Nephron progenitor cell (in vitro differentiated cells): ENCODE measurements around the gene TMEM41A.

Experiments
- DNase-seq: peaks from one replicate; pipeline ENCODE4 v3.0.0; 2021
- H3K27ac Mint-ChIP-seq: 2 replicates; pipeline ENCODE4 v1.8.0; 2021; ENCODE audit warnings: mild to moderate bottlenecking, moderate library complexity, mixed read lengths
- H3K27me3 Mint-ChIP-seq: 2 replicates; pipeline ENCODE4 v1.8.0; 2021; ENCODE audit warnings: mild to moderate bottlenecking, low read depth, mixed read lengths; ENCODE audit not compliant: poor library complexity
- H3K36me3 Mint-ChIP-seq: 2 replicates; pipeline ENCODE4 v1.8.0; 2021; ENCODE audit warnings: low read depth, mixed read lengths
- H3K4me1 Mint-ChIP-seq: 2 replicates; pipeline ENCODE4 v1.8.0; 2021; ENCODE audit warnings: mixed read lengths
- H3K4me3 Mint-ChIP-seq: 2 replicates; pipeline ENCODE4 v1.8.0; 2021; ENCODE audit warnings: mild to moderate bottlenecking, moderate library complexity, mixed read lengths
- H3K9me3 Mint-ChIP-seq: 2 replicates; pipeline ENCODE4 v1.8.0; 2021; ENCODE audit warnings: mild to moderate bottlenecking, moderate library complexity, mixed read lengths
- CTCF ChIP-seq: fragments of 200-600 bp; sonication (generic); IDR thresholded peaks from 2 replicates; pipeline ENCODE4 v1.5.0; 2021; ENCODE audit warnings: antibody characterized with exemption

TMEM41A gene

GRCh38 chr3:185532901-185533300 lies 34.1 kb upstream of the TMEM41A start:
- H3K27ac Mint-ChIP-seq: no peak overlapping the region
- H3K4me1 Mint-ChIP-seq: peaks cover 7% of the 10 kb centered on the region

DNA sequence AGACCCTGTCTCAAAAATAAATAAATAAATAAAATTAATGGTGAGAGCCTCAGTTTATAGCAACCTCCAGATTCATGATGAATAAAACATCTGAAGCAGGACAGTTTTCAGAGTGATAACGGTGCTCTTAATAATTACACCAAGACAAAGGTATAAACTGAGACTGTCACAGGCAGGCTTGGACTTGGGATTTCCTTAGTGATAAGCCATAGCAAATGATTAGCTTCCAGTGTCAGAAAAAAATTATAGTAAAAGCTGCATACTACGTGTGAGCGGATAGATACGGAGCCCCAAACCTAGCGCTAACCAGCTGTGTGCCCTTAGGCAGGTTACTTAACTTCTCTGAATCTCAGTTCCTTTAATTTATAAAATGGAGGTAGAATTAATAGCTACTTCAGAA lies 32.0 kb upstream of the TMEM41A start:
- peaks cover 20% of the 10 kb centered on the region for H3K27me3 Mint-ChIP-seq
- H3K27ac Mint-ChIP-seq: no peak overlapping the region
- no peak for DNase-seq
- no peak overlapping the region for H3K4me3 Mint-ChIP-seq
- TF ChIP-seq CTCF: no peak
- H3K9me3 Mint-ChIP-seq: no peaks in the 10 kb centered on the region
- H3K36me3 Mint-ChIP-seq: no peaks in the 10 kb centered on the region
- no peaks in the 10 kb centered on the region for H3K4me1 Mint-ChIP-seq

More at GRCh38 chr3:185532901-185533300, 34.1 kb upstream of the TMEM41A start:
- Mint-ChIP-seq H3K4me3 (no peak overlapping the region), H3K36me3 (no peaks in the 10 kb centered on the region), H3K9me3 (no peaks in the 10 kb centered on the region), H3K27me3 (peaks cover 16% of the 10 kb centered on the region)
- TF ChIP-seq CTCF: no peak
- DNase-seq: no peak

DNA sequence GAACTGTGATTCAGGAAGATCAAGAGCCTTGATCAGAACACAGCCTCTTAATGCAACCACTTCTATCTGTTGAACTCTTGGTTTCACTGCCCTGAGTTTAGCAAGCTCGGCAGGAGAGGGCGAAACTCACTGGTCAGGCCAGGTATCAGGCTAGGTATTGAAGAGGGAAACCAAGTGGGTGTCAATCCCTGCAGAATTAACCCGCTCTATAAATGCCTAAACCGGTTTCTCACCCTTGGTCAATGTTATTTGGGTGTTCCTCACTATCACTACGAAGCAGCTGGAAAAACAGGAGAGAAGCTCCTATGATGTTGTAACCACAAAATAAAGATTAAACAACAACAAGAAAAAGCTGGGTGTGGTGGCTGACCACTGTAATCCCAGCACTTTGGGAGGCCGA lies 29.7 kb upstream of the TMEM41A start:
- Mint-ChIP-seq H3K9me3 (no peaks in the 10 kb centered on the region), H3K4me3 (no peak overlapping the region), H3K4me1 (no peaks in the 10 kb centered on the region), H3K36me3 (no peaks in the 10 kb centered on the region), H3K27me3 (peaks cover 22% of the 10 kb centered on the region), H3K27ac (no peak overlapping the region)
- TF ChIP-seq CTCF: no peak
- no peak for DNase-seq

DNA sequence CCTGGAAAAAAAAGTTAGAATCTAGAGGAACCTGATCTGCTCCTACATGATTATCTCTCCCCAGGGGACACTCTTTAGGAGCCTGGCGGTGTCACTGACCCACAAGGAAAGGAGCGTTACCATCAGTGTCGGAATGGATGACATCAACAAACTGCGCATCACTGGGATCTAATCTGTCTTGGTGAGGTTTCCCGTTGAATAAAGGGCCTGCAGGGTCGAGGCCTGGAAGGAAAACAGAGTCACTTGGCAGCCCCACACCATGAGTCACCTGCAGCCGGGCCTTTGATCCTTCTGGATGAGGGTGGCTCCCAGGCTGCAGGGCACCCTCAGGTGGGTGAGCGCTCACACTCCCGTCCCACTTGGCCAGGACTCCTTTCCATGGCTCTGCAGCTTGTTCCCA lies 28.5 kb upstream of the TMEM41A start:
- no peak for TF ChIP-seq CTCF
- Mint-ChIP-seq H3K4me1 (no peaks in the 10 kb centered on the region), H3K27ac (no peak overlapping the region), H3K4me3 (no peak overlapping the region), H3K27me3 (peaks cover 24% of the 10 kb centered on the region), H3K9me3 (no peaks in the 10 kb centered on the region), H3K36me3 (no peaks in the 10 kb centered on the region)
- DNase-seq: no peak

DNA sequence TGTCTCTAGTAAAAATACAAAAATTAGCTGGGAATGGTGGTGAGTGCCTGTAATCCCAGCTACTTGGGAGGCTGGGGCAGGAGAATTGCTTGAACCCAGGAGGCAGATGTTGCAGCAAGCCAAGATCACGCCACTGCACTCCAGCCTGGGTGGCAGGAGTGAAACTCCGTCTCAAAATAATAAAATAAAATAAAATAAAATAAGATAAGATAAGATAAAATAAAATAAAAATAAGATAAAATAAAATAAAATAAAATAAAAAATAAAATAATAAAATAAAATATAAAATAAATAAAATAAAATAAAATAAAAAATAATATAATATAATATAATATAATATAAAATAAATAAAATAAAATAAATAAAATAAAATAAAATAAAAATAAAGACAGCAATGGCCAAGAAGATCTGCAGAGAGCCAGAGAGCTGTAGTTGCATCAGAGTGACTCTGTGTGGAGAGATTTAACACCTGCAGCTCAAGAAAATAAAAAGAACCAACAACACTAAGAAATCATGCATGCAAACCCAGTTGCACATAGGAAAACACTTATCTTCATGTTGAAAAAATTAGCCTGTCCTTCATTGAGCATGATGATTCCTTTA lies 27.6 kb upstream of the TMEM41A start:
- Mint-ChIP-seq H3K36me3 (no peaks in the 10 kb centered on the region), H3K9me3 (no peaks in the 10 kb centered on the region), H3K4me1 (no peaks in the 10 kb centered on the region), H3K27me3 (peaks cover 33% of the 10 kb centered on the region), H3K4me3 (no peak overlapping the region), H3K27ac (no peak overlapping the region)
- DNase-seq: no peak
- TF ChIP-seq CTCF: no peak

DNA sequence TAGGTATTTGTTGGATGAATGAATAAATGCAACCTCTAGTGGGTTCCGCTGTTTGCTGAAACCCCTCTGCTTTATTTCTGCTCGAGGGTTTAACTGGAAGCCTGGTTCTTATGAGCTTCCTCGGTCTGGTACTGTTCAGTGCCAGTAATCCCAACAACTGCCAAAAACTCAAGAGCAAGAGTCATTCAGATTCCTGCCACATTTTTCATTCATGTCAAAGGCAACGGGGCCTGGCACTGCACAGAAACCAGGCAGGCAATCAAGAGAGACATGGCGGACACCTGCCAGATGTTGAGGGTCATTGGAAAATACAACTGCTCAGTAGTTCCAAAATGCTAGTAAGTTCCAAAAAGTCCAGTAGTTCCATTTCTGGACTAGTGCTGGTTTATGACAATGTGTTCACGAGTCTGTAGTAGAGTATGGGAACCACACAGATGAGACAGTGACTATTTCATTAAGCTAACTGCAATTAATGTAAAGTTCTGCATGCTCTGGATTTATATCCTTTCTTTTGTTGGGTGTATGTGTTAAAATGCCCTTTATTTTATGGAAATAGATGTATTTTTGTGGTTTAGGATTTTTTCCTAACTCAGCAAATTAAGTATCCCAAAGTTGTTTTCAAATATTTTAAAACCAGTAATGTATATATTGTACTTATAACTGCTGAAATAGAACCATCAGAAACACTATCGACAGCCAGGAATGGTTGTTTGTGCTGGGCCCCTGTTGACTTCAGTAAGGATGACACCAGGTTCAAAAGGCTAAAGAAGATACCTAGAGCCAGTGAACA lies 22.7 kb upstream of the TMEM41A start:
- Mint-ChIP-seq H3K36me3 (no peaks in the 10 kb centered on the region), H3K27me3 (peaks cover 40% of the 10 kb centered on the region), H3K4me1 (no peaks in the 10 kb centered on the region), H3K9me3 (no peaks in the 10 kb centered on the region), H3K27ac (no peak overlapping the region), H3K4me3 (no peak overlapping the region)
- TF ChIP-seq CTCF: no peak
- DNase-seq: no peak
